A673 (cell line): Measurements from ENCODE around the gene GUCY1A1. TPM values are rescaled to one million over a fixed set of nuclear protein-coding genes. Genes with fewer than 3 reads are reported as not detected.

Source experiments
- BruUV-seq: library from RNA; stranded (reverse); fragments of 400-500 nt; replicated peaks from 2 replicates; lab custom pipeline; 2021; lab: Mats Ljungman, UMichigan
- CTCF ChIA-PET: fragments of 300-600 bp; sonication (Branson Sonifier 250); formaldehyde crosslinking; loops from one replicate; lab custom pipeline; 2022; ENCODE audit warnings: antibody characterized with exemption; lab: Charles Lee
- POLR2A ChIA-PET: fragments of 300-600 bp; sonication (Branson Sonifier 250); formaldehyde crosslinking; loops from one replicate; lab custom pipeline; 2022; ENCODE audit warnings: antibody characterized with exemption; ENCODE audit not compliant: low non-redundant PET; lab: Charles Lee
- DNase-seq: peaks from one replicate; pipeline ENCODE4 v3.0.0-alpha.2; 2015; ENCODE audit warnings: low spot score
- H3K27ac ChIP-seq: fragments of 200-600 bp; sonication (generic); 2 replicates; pipeline ENCODE4 v1.5.1; 2016; ENCODE audit warnings: mixed run types, low read depth, mild to moderate bottlenecking, mixed read lengths, antibody characterized with exemption, low read length; ENCODE audit not compliant: poor library complexity, severe bottlenecking
- H3K27me3 ChIP-seq: fragments of 200-600 bp; sonication (generic); replicated peaks from 2 replicates; pipeline ENCODE4 v1.6.1; 2017; ENCODE audit warnings: mixed run types, low read depth, mild to moderate bottlenecking, mixed read lengths, antibody characterized with exemption, low read length; ENCODE audit not compliant: insufficient read depth, poor library complexity
- H3K36me3 ChIP-seq: fragments of 200-600 bp; sonication (generic); 2 replicates; pipeline ENCODE4 v1.6.1; 2016; ENCODE audit warnings: mixed run types, mild to moderate bottlenecking, mixed read lengths, antibody characterized with exemption, low read length; ENCODE audit not compliant: insufficient read depth, poor library complexity, severe bottlenecking
- H3K4me1 ChIP-seq: fragments of 200-600 bp; sonication (generic); 2 replicates; pipeline ENCODE4 v1.6.1; 2017; ENCODE audit warnings: mixed run types, mild to moderate bottlenecking, mixed read lengths, antibody characterized with exemption, low read length; ENCODE audit not compliant: insufficient read depth, poor library complexity, severe bottlenecking
- H3K4me3 ChIP-seq: fragments of 200-600 bp; sonication (generic); 2 replicates; pipeline ENCODE4 v1.5.1; 2016; ENCODE audit warnings: low read depth, mixed run types, mild to moderate bottlenecking, mixed read lengths, low read length; ENCODE audit not compliant: poor library complexity, severe bottlenecking
- H3K9me3 ChIP-seq: fragments of 200-600 bp; sonication (generic); 2 replicates; pipeline ENCODE4 v1.6.1; 2016; ENCODE audit warnings: mixed run types, low read depth, mild to moderate bottlenecking, mixed read lengths, antibody characterized with exemption, low read length; ENCODE audit not compliant: poor library complexity, severe bottlenecking
- CTCF ChIP-seq: fragments of 300-800, 200-600 bp; sonication (generic); conservative IDR thresholded peaks from 2 replicates; pipeline ENCODE4 v1.5.1; 2017; ENCODE audit warnings: low read depth, mild to moderate bottlenecking, antibody characterized with exemption, low read length, moderate library complexity, mixed read lengths
- EZH2 ChIP-seq: fragments of 200-600 bp; sonication (generic); IDR thresholded peaks from 2 replicates; pipeline ENCODE4 v1.6.1; 2017; ENCODE audit warnings: borderline replicate concordance, low read depth, mild to moderate bottlenecking, mixed read lengths, antibody characterized with exemption, low read length; ENCODE audit not compliant: poor library complexity, severe bottlenecking
- intact Hi-C: fragments of 100-400 bp; cut with micrococcal nuclease; formaldehyde crosslinking; loops from one replicate; pipeline ENCODE4 v1.10.0; 2022; ENCODE audit not compliant: unreplicated experiment
- total RNA-seq: library from RNA; stranded (reverse); gene quantifications from 2 replicates; pipeline ENCODE4 v1.2.3, GENCODE V29; 2021

Gene GUCY1A1
- total RNA-seq, 1 experiment from 2014 or later, result 0.37 TPM

GRCh38 chr4:155742310-155743015 is 75.8 kb downstream of the GUCY1A1 start:
- intact Hi-C loops, result no loop called here
- no peak overlapping the region for H3K4me3 ChIP-seq
- no peak for TF ChIP-seq EZH2
- peak; percentile 28; the same call in 1 of the 2 replicates for TF ChIP-seq CTCF
- H3K36me3 ChIP-seq, result no peaks in the 10 kb centered on the region
- H3K27ac ChIP-seq, result no peak overlapping the region
- ChIA-PET CTCF (no interaction called here), POLR2A (no interaction called here)
- H3K9me3 ChIP-seq, result no peaks in the 10 kb centered on the region
- DNase-seq, result peak; percentile 8
- no peaks in the 10 kb centered on the region for H3K4me1 ChIP-seq
- no TSS peak for BruUV-seq
- H3K27me3 ChIP-seq, result no peaks in the 10 kb centered on the region

GRCh38 chr4:155745984-155746383 is 79.3 kb downstream of the GUCY1A1 start:
- H3K4me1 ChIP-seq, result no peaks in the 10 kb centered on the region
- no TSS peak for BruUV-seq
- intact Hi-C loops, result no loop called here
- no peaks in the 10 kb centered on the region for H3K27me3 ChIP-seq
- no peak overlapping the region for H3K4me3 ChIP-seq
- ChIA-PET CTCF (no interaction called here), POLR2A (no interaction called here)
- no peaks in the 10 kb centered on the region for H3K36me3 ChIP-seq
- no peaks in the 10 kb centered on the region for H3K9me3 ChIP-seq
- TF ChIP-seq CTCF, result no peak
- TF ChIP-seq EZH2, result no peak
- no peak overlapping the region for H3K27ac ChIP-seq
- DNase-seq, result no peak

- ChIA-PET CTCF (no interaction called here), POLR2A (no interaction called here)
- H3K9me3 ChIP-seq, result no peaks in the 10 kb centered on the region
- H3K27me3 ChIP-seq, result no peaks in the 10 kb centered on the region
- no peak for DNase-seq
- no peak overlapping the region for H3K27ac ChIP-seq
- no peak overlapping the region for H3K4me3 ChIP-seq
- intact Hi-C loops, result no loop called here
- H3K36me3 ChIP-seq, result no peaks in the 10 kb centered on the region
- TF ChIP-seq CTCF (no peak), EZH2 (no peak)
- no peaks in the 10 kb centered on the region for H3K4me1 ChIP-seq
- no TSS peak for BruUV-seq
Observed at GRCh38 chr4:155748039-155748438, 81.4 kb downstream of the GUCY1A1 start.
